ENCODE results near the gene EEFSEC.

The EEFSEC gene

GRCh38 chr3:128399221-128399915, 246.1 kb downstream of the EEFSEC start:
- H3K4me3 ChIP-seq (ENCODE audit: low read depth, low read length), result no peak overlapping the region
- no peak for DNase-seq (ENCODE audit: low read depth)
- no peak for TF ChIP-seq MYC (IDR thresholded peaks at IDR 0.05; ENCODE audit: low read depth, low read length)
- TF ChIP-seq MAX (IDR thresholded peaks at IDR 0.05; ENCODE audit: low read depth, low read length), result no peak
- TF ChIP-seq POLR2A (IDR thresholded peaks at IDR 0.05; ENCODE audit: extremely low read depth, insufficient read length), result no peak
- TF ChIP-seq CTCF (IDR thresholded peaks at IDR 0.05; ENCODE audit: low read depth, low read length), result no peak

GRCh38 chr3:128400671-128401070, 247.4 kb downstream of the EEFSEC start:
- no peak for DNase-seq (ENCODE audit: low read depth)
- H3K4me3 ChIP-seq (ENCODE audit: low read depth, low read length), result no peak overlapping the region
- TF ChIP-seq MAX (IDR thresholded peaks at IDR 0.05; ENCODE audit: low read depth, low read length) (no peak), POLR2A (IDR thresholded peaks at IDR 0.05; ENCODE audit: extremely low read depth, insufficient read length) (no peak), MYC (IDR thresholded peaks at IDR 0.05; ENCODE audit: low read depth, low read length) (no peak)

GRCh38 chr3:128402319-128402718, 249.0 kb downstream of the EEFSEC start:
- TF ChIP-seq CTCF (IDR thresholded peaks at IDR 0.05; ENCODE audit: low read depth, low read length), result no peak
- DNase-seq (ENCODE audit: low read depth), result no peak
- no peak overlapping the region for H3K4me3 ChIP-seq (ENCODE audit: low read depth, low read length)

- TF ChIP-seq CTCF (IDR thresholded peaks at IDR 0.05; ENCODE audit: low read depth, low read length) (no peak), MAX (IDR thresholded peaks at IDR 0.05; ENCODE audit: low read depth, low read length) (no peak), MYC (IDR thresholded peaks at IDR 0.05; ENCODE audit: low read depth, low read length) (no peak), POLR2A (IDR thresholded peaks at IDR 0.05; ENCODE audit: extremely low read depth, insufficient read length) (no peak)
- H3K4me3 ChIP-seq (ENCODE audit: low read depth, low read length), result no peak overlapping the region
Observed at GRCh38 chr3:128402998-128403397, 249.7 kb downstream of the EEFSEC start.

GRCh38 chr3:128404276-128405068, 251.2 kb downstream of the EEFSEC start:
- no peak overlapping the region for H3K4me3 ChIP-seq (ENCODE audit: low read depth, low read length)
- TF ChIP-seq MYC (IDR thresholded peaks at IDR 0.05; ENCODE audit: low read depth, low read length), result no peak
- TF ChIP-seq MAX (IDR thresholded peaks at IDR 0.05; ENCODE audit: low read depth, low read length), result no peak
- TF ChIP-seq CTCF (IDR thresholded peaks at IDR 0.05; ENCODE audit: low read depth, low read length), result no peak
- DNase-seq (ENCODE audit: low read depth), result no peak

More at GRCh38 chr3:128402998-128403397, 249.7 kb downstream of the EEFSEC start:
- no peak for DNase-seq (ENCODE audit: low read depth)

GRCh38 chr3:128405554-128406277, 252.4 kb downstream of the EEFSEC start:
- no peak overlapping the region for H3K4me3 ChIP-seq (ENCODE audit: low read depth, low read length)
- TF ChIP-seq POLR2A (IDR thresholded peaks at IDR 0.05; ENCODE audit: extremely low read depth, insufficient read length), result no peak
- TF ChIP-seq CTCF (IDR thresholded peaks at IDR 0.05; ENCODE audit: low read depth, low read length), result no peak
- TF ChIP-seq MYC (IDR thresholded peaks at IDR 0.05; ENCODE audit: low read depth, low read length), result no peak
- TF ChIP-seq MAX (IDR thresholded peaks at IDR 0.05; ENCODE audit: low read depth, low read length), result no peak
- no peak for DNase-seq (ENCODE audit: low read depth)

Data from NB4 (cell line).